CD4-positive, alpha-beta T cell treated with Interleukin-10 for 1 hour (primary cell): Measurements from ENCODE around the gene CUL5.

ENCODE experiments used
- DNase-seq: peaks from one replicate; pipeline ENCODE4 v3.0.0-alpha.2; 2020

The CUL5 gene

DNA sequence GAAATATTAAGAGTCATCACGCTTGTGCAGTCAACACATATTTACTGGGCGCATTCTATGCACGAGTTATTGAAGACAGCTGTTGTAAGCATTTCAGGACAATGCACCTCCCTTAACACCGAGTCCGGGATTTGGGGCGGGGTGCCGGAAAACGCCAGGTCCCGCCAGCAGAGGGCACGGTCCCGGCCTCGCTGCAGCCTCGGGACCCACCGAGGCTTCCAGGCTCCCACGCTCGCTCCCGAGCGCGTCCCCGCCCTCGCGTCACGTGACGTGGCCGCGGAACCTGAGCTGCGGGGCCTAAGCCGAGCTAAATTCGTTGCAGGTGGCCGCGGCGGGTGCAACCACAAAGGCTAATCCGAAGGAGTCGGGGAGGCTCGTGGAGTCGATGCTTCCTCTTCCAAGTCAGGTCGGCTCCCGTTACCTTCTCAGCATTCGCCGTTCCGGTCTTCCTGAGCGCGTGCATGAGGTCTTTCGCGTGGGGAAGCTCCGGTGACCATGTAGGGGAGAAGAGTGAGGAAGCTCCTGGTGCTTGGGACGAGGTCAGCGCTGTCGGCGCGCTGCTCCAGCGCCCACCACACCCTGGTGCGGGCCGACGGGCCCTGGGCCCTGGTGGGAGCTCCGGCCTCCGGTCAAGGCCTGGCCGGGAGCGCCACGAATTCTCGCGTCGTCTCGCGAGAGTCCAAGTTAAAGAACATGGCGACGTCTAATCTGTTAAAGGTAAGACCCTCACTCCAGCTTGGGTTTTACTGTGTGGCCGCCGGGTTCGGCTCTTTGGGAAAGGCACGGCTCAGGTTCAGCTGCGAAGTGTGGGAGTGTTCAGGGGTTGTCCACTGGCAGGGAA lies at the start of gene CUL5:
Gene CUL5 (plus strand): TSS at position 243 of the 841 bp plus-strand sequence. CDS start 451 bp downstream, at position 694.
- peak; percentile 91 for DNase-seq

- DNase-seq = no peak
These were observed 47.2 kb upstream of the CUL5 start for GRCh38 chr11:107961480-107961879.

DNA sequence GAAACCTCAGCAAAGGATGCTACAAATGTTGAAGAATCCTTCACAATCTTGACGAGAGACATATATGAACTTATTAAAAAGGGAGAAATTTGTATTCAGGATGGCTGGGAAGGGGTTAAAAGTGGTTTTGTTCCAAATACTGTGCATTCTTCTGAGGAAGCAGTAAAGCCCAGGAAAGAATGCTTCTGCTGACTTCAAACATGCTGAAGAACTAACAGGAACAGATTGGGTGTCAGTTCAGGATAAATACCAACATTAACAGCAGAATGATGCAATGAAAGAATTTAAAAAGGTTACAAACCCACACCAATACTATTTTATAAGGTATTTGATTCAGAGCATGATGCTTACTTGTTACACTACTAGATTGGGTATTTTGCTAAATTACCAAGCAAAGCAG lies 46.5 kb upstream of the CUL5 start:
- DNase-seq = no peak

GRCh38 chr11:107963091-107963490 lies 45.6 kb upstream of the CUL5 start:
- DNase-seq = no peak

GRCh38 chr11:107969219-107969618 lies 39.5 kb upstream of the CUL5 start:
- no peak for DNase-seq

DNA sequence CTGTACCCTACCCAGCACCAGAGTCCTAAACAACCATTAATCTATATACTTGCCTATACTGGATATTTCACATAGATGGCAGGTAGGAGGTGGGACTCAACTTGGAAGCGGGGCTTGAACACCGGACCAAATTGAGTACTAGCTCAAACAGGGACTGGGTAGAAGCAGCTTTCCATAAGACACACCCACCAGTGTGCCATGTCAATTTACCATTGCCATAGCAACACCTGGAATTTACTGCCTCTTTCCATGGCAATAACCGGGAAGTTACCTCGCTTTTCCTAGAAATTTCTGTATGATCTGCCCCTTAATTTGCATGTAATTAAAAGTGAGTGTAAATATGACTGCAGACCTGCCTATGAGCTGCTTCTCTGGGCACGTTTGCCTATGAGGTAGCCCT lies 38.6 kb upstream of the CUL5 start:
- DNase-seq = no peak

GRCh38 chr11:107973641-107974040 lies 35.1 kb upstream of the CUL5 start:
- DNase-seq = no peak

DNA sequence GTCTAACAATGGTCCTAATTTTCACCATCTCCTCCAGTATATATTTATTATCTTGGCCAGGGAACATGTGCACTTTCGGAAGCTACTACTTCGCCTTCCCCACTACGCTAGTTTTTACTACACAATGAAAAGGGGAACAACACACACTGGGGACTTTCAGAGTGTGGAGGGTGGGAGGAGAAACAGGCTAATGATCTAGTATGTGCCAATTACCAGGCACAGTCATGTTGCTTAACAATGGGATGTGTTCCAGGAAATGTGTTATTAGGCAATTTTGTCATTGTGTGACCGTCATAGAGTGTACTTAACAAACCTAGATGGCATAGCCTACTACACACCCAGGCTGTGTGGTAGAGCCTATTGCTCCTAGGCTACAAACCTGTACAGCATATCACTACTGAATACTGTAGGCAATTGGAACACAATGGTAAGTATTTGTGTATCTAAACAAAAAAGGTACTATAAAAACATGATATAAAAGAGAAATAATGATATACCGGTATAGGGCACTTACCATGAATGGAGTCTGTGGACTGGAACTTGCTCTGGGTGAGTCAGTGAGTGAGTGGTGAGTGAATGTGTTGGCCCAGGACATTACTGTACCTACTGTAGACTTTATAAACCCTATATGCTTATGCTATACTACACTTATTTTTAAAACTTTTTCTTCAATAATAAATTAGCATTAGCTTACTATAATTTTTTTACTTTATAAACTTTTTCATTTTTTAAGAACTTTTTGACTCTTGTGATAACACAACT lies 20.1 kb upstream of the CUL5 start:
- DNase-seq = no peak

DNA sequence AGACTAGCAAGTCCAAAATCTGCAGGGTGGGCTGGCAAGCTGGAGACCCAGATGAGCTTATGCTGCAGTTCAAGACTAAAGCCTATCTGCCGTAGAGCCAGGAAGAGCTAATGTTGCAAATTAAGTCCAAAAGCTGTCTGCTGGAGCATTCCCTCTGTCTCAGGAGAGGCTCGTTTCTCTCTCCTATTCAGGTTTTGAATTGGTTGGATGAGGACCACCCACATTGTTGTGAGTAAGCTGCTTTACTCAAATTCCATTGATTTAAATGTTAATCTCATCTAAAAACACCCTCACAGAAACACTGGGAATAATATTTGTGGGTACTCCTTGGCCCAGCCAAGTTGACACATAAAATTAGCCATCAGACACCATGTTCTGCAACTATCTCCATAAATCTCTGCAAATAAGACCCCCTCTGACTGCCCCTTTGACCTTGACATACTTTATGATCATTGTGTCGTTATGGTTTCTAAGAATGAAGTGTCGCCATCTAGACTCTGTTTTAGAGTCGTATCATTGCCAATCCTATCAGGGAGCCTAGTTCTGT lies 16.8 kb upstream of the CUL5 start:
- DNase-seq = no peak

DNA sequence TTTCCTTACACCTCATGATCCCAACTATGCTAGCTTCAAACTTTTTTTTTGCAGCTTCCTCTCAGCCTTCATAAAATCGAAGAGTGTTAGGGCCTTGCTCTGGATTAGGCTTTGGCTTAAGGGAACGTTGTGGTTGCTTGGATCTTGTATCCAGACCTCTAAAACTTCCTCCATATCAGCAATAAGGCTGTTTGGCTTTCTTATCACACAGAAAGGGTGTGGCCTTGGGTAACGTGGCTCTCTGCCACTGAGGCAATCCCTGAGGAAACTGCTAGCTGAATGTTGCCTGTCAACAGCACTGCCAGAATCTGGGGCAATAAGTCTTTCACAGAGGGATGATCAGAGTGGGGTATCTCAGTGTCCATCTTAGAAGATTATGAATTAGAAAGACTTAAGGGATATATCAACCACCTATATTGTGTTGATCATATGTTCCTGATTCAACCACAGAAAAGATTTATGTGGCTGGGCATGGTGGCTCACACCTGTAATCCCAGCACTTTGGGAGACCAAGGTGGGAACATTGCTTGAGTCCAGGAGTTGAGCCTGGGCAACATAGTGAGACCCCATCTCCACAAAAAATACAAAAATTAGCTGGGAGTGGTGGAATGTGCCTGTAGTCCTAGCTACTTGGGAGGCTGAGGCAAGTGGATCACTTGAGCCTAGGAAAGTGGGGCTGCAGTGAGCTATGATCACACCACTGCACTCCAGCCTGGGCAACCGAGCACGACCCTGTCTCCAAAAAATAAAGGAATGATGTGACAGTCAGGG lies 12.5 kb upstream of the CUL5 start:
- no peak for DNase-seq

GRCh38 chr11:107998761-107999160 lies 9.9 kb upstream of the CUL5 start:
- no peak for DNase-seq

DNA sequence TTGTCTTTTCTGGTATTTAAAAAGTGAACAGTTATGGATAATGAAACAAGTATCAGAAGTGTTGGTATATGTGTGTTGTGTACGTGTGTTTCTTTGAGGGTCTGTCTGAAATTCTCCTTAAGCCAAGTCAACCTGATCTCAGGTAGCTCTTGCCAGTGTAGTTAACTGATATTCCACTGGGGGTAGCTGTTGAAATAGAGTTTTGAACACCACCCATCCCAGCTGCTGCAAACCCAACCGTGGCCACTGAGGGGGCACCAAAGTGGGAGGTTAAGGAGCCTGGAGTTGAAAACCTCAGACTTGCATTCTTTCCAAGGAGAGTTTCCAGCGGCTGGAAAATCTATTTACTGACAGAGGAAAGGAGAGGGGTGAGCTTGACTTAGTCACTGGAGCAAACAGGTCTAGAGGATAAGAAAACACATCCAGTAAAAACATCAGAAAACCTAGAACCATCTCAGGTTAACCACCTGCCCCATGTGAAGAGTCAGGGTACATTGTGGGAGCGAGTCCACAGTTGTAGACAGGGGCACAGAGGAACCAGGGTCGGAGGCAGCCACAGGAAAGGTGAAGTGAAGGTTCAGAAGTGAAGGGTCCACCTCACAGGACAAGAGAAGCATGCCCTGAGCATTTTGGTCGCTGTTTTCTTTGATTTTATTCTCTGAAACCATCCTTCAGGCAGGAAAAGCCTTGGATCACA lies 8.8 kb upstream of the CUL5 start:
- peak; percentile 50 for DNase-seq

DNA sequence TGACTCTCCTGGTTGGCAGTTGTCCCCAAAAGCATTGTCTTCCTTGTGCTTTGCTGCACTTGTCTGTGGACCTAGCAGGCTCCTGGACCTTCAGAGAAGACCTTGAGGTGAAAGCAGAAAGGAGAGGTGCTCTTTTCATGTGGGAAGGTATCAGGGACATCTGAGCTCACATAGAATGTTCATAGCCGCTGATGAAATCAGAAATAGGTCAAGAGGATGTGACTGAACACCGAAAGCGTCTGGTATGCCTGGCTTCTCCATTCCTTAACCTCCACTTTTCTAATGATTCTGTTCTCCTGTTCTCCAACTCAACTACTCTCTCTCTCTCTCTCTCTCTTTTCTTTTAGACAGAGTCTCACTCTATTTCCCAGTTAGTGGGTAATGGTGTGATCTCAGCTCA lies 6.2 kb upstream of the CUL5 start:
- no peak for DNase-seq

- DNase-seq = no peak
These were observed 5.1 kb upstream of the CUL5 start for GRCh38 chr11:108003623-108004022.

GRCh38 chr11:108007819-108008218 lies 879 bp upstream of the CUL5 start:
- DNase-seq = no peak

- no peak for DNase-seq
These were observed 1.0 kb downstream of the CUL5 start for GRCh38 chr11:108009497-108010370.

- DNase-seq = no peak
These were observed 3.5 kb downstream of the CUL5 start for GRCh38 chr11:108012139-108012725.

DNA sequence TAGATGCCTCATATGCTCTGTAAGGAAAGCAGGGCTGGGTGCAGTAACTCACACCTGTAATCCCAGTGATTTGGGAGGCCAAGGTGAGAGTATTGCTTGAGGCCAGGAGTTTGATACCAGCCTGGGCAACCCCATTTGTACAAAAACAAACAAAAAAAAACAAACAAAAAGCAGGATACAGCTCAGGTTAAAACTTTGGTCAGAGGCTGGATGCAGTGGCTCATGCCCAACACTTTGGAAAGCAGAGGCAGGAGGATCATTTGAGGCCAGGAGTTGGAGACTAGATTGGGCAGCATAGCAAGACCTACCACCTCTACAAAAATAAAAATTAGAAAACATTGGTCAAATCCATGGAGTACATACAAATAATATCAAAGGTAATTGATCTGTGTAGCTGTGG lies 7.9 kb downstream of the CUL5 start:
- DNase-seq = no peak

DNA sequence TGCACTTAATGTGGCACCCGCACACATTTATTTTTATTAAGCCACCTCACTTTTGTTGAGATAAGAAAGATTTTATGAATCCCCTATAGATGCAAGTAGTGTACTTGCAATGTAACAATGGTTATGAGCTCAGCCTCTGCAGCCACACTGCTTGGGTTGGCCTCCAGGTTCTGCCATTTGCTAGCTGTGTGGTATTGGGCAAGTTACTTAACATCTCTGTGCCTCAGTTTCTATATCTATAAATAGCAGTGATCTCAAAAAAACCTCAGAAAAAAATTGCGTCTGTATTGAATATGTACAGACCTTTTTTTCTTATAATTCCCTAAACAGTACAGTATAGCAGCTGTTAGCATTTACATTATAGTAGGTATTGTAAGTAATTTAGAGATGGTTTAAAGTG lies 10.0 kb downstream of the CUL5 start:
- no peak for DNase-seq

DNA sequence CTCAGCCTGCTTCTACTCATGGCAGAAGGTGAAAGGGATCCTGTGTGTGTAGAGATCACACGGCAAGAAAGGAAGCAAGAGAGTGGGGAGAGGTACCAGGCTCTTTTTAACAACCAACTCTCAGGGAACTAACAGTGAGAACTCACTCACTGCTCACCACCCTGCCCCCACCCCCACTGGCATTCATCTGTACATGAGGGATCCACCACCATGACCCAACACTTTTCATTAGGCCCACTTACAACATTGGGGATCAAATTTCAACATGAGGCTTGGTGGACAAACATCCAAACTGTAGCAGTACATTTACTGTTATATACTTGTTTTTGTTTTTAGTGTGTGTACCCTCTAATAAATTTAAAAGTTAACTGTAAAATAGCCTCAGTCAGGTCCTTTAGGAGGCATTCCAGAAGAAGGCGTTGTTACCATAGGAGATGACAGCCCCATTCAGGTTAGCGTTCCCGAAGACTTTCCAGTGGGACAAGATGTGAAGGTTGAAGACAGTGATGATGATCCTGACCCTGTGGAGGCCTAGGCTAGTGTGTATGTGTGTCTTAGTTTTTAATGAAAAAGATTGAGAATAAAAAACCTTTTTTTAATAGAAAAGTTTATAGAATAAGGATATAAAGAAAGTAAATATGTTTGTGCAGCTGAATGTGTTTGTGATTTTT lies 11.3 kb downstream of the CUL5 start:
- DNase-seq = no peak
